HepG2 (cell line): ENCODE data around the gene SH2D3A. TPM values are rescaled to one million over a fixed set of nuclear protein-coding genes. Genes with fewer than 3 reads are reported as not detected.

Experiments used
- ATAC-seq: fragments of 200-7000 bp; cut with Tn5 transposase; 3 replicates; pipeline ENCODE4 v1.9.1; 2020; ENCODE audit warnings: mild to moderate bottlenecking, moderate library complexity
- BruUV-seq: library from RNA; stranded (reverse); fragments of 400-500 nt; replicated peaks from 2 replicates; lab custom pipeline; 2021; lab: Mats Ljungman, UMichigan
- CTCF ChIA-PET: fragments of 300-600 bp; formaldehyde crosslinking; extraction: SDS; loops from one replicate; lab custom pipeline; 2021; ENCODE audit warnings: low total read pairs, inconsistent platforms, low intra/inter-chr PET ratio; lab: Yijun Ruan, JAX
- POLR2A ChIA-PET: fragments of 350-600 bp; sonication (Branson Sonifier 250); formaldehyde crosslinking; loops from one replicate; lab custom pipeline; 2020; ENCODE audit warnings: antibody characterized with exemption, inconsistent platforms; lab: Yijun Ruan, JAX
- DNase-seq: peaks from one replicate; pipeline ENCODE4 v3.0.0-alpha.2; 2015; ENCODE audit warnings: low spot score
- FAIRE-seq: peaks from 3 replicates; lab custom pipeline; 2011; peaks lifted over from hg19 to GRCh38; lab: Jason Lieb, UNC
- H2AFZ ChIP-seq: one replicate; pipeline ENCODE4 v1.6.1; 2011; ENCODE audit warnings: low read length, inconsistent platforms
- H3K27ac ChIP-seq: fragments of 300-600 bp; 3 replicates; pipeline ENCODE4 v1.8.0; 2011; ENCODE audit warnings: mixed run types, mild to moderate bottlenecking, mixed read lengths, low read length, inconsistent platforms; ENCODE audit not compliant: insufficient read depth; ENCODE audit errors: extremely low read length
- H3K27me3 ChIP-seq, 2 experiments: fragments of 200-600 bp in 1 of 2; 2 replicates in 1 of 2; 3 replicates in 1 of 2; pipeline versions ENCODE4 v1.6.0 to v1.8.0; 2011; ENCODE audit warnings: low read length in 2 of 2, mild to moderate bottlenecking in 2 of 2, moderate library complexity in 2 of 2, inconsistent platforms in 1 of 2; ENCODE audit not compliant: insufficient read depth in 2 of 2, control insufficient read depth in 1 of 2
- H3K36me3 ChIP-seq, 2 experiments: fragments of 200-600 bp in 1 of 2; replicated peaks in 1 of 2; 2 replicates in 1 of 2; 3 replicates in 1 of 2; pipeline versions ENCODE4 v1.5.1 to v1.8.0; 2011; ENCODE audit warnings: low read length in 2 of 2, inconsistent platforms in 1 of 2; ENCODE audit not compliant: insufficient read depth in 2 of 2, control insufficient read depth in 1 of 2
- H3K4me1 ChIP-seq: 2 replicates; pipeline ENCODE4 v1.5.1; 2012; ENCODE audit warnings: low read length, inconsistent platforms; ENCODE audit not compliant: insufficient read depth
- H3K4me2 ChIP-seq: 2 replicates; pipeline ENCODE4 v1.6.0; 2011; ENCODE audit warnings: low read depth, low read length, inconsistent platforms
- H3K4me3 ChIP-seq, 3 experiments: fragments of 200-600 bp in 1 of 3; sonication (generic), shearing (Covaris generic) in 1 of 3; replicated peaks in 1 of 3; 2 replicates each; pipeline ENCODE4 v1.5.1; 2011 to 2016; ENCODE audit warnings: low read length in 3 of 3, inconsistent platforms in 2 of 3, low read depth in 2 of 3, mild to moderate bottlenecking in 2 of 3, control low read depth in 1 of 3, mixed read lengths in 1 of 3; ENCODE audit not compliant: insufficient read depth in 1 of 3
- H3K79me2 ChIP-seq: one replicate; pipeline ENCODE4 v1.6.1; 2011; ENCODE audit warnings: low read length, inconsistent platforms; ENCODE audit not compliant: insufficient read depth
- H3K9ac ChIP-seq: 2 replicates; pipeline ENCODE4 v1.6.0; 2011; ENCODE audit warnings: mild to moderate bottlenecking, low read depth, low read length, inconsistent platforms; ENCODE audit not compliant: insufficient read depth
- H3K9me3 ChIP-seq: 2 replicates; pipeline ENCODE4 v1.5.1; 2012; ENCODE audit warnings: mild to moderate bottlenecking, low read length
- H4K20me1 ChIP-seq: 2 replicates; pipeline ENCODE4 v1.6.0; 2011; ENCODE audit warnings: inconsistent platforms, mild to moderate bottlenecking, low read length, moderate library complexity; ENCODE audit not compliant: insufficient read depth
- CREM ChIP-seq, 2 experiments: sonication (generic) in 1 of 2; formaldehyde crosslinking in 1 of 2; IDR thresholded peaks; 2 replicates each; pipeline versions ENCODE4 v1.4.0 to v1.6.1; 2016 to 2020; ENCODE audit warnings: antibody characterized with exemption in 1 of 2, mild to moderate bottlenecking in 1 of 2, missing genetic modification reagents in 1 of 2
- HIVEP1 ChIP-seq: sonication (generic); formaldehyde crosslinking; IDR thresholded peaks from 2 replicates; pipeline ENCODE4 v1.4.0; 2020; ENCODE audit warnings: mild to moderate bottlenecking, missing genetic modification reagents
- LCORL ChIP-seq, 2 experiments: fragments of 450-650 bp in 1 of 2; sonication (generic) in 1 of 2; formaldehyde crosslinking in 1 of 2; IDR thresholded peaks; 2 replicates each; pipeline versions ENCODE4 v1.5.0 to v1.6.1; 2017 to 2020; ENCODE audit warnings: antibody characterized with exemption in 1 of 2, missing genetic modification reagents in 1 of 2
- MXI1 ChIP-seq: IDR thresholded peaks from 3 replicates; pipeline ENCODE4 v1.6.1; 2012; ENCODE audit warnings: low read depth, low read length, inconsistent platforms, borderline replicate concordance
- SOX13 ChIP-seq, 3 experiments: fragments of 450-650 bp in 1 of 3; sonication (generic) in 1 of 3; formaldehyde crosslinking in 1 of 3; IDR thresholded peaks in 2 of 3; conservative IDR thresholded peaks in 1 of 3; 2 replicates each; pipeline versions ENCODE4 v1.5.0 to v1.6.1; 2016 to 2020; ENCODE audit warnings: antibody characterized with exemption in 1 of 3, mild to moderate bottlenecking in 1 of 3, missing compliant biosample characterization in 1 of 3, missing genetic modification reagents in 1 of 3, moderate library complexity in 1 of 3
- SOX6 ChIP-seq, 2 experiments: fragments of 450-650 bp in 1 of 2; sonication (generic) in 1 of 2; formaldehyde crosslinking in 1 of 2; IDR thresholded peaks; 2 replicates each; pipeline versions ENCODE4 v1.4.0 to v1.6.1; 2017 to 2020; ENCODE audit warnings: antibody characterized with exemption in 1 of 2, mild to moderate bottlenecking in 1 of 2, missing genetic modification reagents in 1 of 2
- SRSF1 ChIP-seq: fragments of 200-400 bp; formaldehyde crosslinking; optimal IDR thresholded peaks from 2 replicates; pipeline ENCODE3; 2017; ENCODE audit warnings: mild to moderate bottlenecking, low read depth, low read length, moderate library complexity
- ZC3H13 ChIP-seq: sonication (generic); formaldehyde crosslinking; IDR thresholded peaks from 2 replicates; pipeline ENCODE4 v1.8.1; 2023; ENCODE audit warnings: mild to moderate bottlenecking, missing genetic modification reagents, moderate library complexity
- ZEB1 ChIP-seq: IDR thresholded peaks from 2 replicates; pipeline ENCODE4 v1.6.1; 2012; ENCODE audit warnings: mild to moderate bottlenecking, low read depth, inconsistent platforms; ENCODE audit not compliant: insufficient replicate concordance
- ZMAT3 ChIP-seq: sonication (generic); formaldehyde crosslinking; conservative IDR thresholded peaks from 2 replicates; pipeline ENCODE4 v1.7.0; 2021; ENCODE audit warnings: missing genetic modification reagents
- ZNF230 ChIP-seq: sonication (generic); formaldehyde crosslinking; IDR thresholded peaks from 2 replicates; pipeline ENCODE4 v1.4.0; 2020; ENCODE audit warnings: mild to moderate bottlenecking, missing genetic modification reagents
- ZNF34 ChIP-seq: sonication (generic); formaldehyde crosslinking; IDR thresholded peaks from 2 replicates; pipeline ENCODE4 v1.4.0; 2020; ENCODE audit warnings: mild to moderate bottlenecking, missing genetic modification reagents, borderline replicate concordance
- ZNF430 ChIP-seq: sonication (generic); formaldehyde crosslinking; IDR thresholded peaks from 2 replicates; pipeline ENCODE4 v1.9.0; 2021; ENCODE audit warnings: mild to moderate bottlenecking, missing genetic modification reagents
- ZNF484 ChIP-seq: sonication (generic); formaldehyde crosslinking; IDR thresholded peaks from 2 replicates; pipeline ENCODE4 v1.5.1; 2020; ENCODE audit warnings: mild to moderate bottlenecking, low read depth, missing genetic modification reagents, borderline replicate concordance
- ZNF563 ChIP-seq: sonication (generic); formaldehyde crosslinking; IDR thresholded peaks from 2 replicates; pipeline ENCODE4 v1.8.0; 2022; ENCODE audit warnings: mild to moderate bottlenecking, moderate library complexity, missing genetic modification reagents
- ZNF567 ChIP-seq: sonication (generic); formaldehyde crosslinking; IDR thresholded peaks from 2 replicates; pipeline ENCODE4 v1.8.1; 2023; ENCODE audit warnings: mild to moderate bottlenecking, missing genetic modification reagents, borderline replicate concordance
- WGBS: methylation state at CpG from one replicate; pipeline ENCODE4 v1.1.6; 2017; ENCODE audit warnings: low lambda C conversion rate; 5-methylcytosine and 5-hydroxymethylcytosine counted together
- in situ Hi-C: cut with HindIII; loops from 2 replicates; pipeline ENCODE4 v1.10.0; 2017; ENCODE audit warnings: low pct_unique_long_range_greater_than_20kb; ENCODE audit not compliant: extremely low pct_ligation_motif_present
- intact Hi-C: fragments of 100-400 bp; cut with micrococcal nuclease; formaldehyde crosslinking; loops from one replicate; pipeline ENCODE4 v1.10.0; 2022; ENCODE audit not compliant: unreplicated experiment
- polyA plus RNA-seq, 8 experiments: library from polyadenylated mRNA; depleted of rRNA in 3 of 8; stranded (reverse) in 7 of 8; unstranded in 1 of 8; fragments of >200 nt; fragmentation: Illumina TruSeq in 4 of 8; extraction: Trizol in 4 of 8; gene quantifications; 2 replicates each; pipeline versions ENCODE4 v1.2.1 to v1.2.3, GENCODE V29; 2011 to 2016; ENCODE audit warnings: low read depth in 4 of 8, missing spikeins in 1 of 8, mixed read lengths in 1 of 8; ENCODE audit not compliant: insufficient read depth in 1 of 8
- total RNA-seq, 5 experiments: library from RNA; depleted of rRNA; stranded (reverse); fragments of >200 nt; fragmentation: Illumina TruSeq; extraction: Trizol; gene quantifications; 2 replicates each; pipeline ENCODE4 v1.2.3, GENCODE V29; 2016; ENCODE audit warnings: low read depth in 1 of 5
- TF ChIP-seq, protein P1 (sequence below): sonication (generic); formaldehyde crosslinking; IDR thresholded peaks from 2 replicates; pipeline ENCODE4 v1.5.1; 2020; ENCODE audit warnings: missing genetic modification reagents, mild to moderate bottlenecking, borderline replicate concordance

The SH2D3A gene
- total and polyA plus RNA-seq, 2 of the 13 experiments (the other 11 are each of a cell fraction or from before 2014, with no cell fraction given): 1.0 to 2.2 TPM

- no peak for TF ChIP-seq SOX6 (IDR thresholded peaks at IDR 0.05)
- TF ChIP-seq SOX6 (CRISPR knock-in tag; IDR thresholded peaks at IDR 0.05): peak; percentile 21; the same call in 1 of the 2 replicates
- TF ChIP-seq ZNF567 (CRISPR knock-in tag): no peak
- 0 out of 2 replicates have a peak, but pooled peaks have one; percentile 14 for TF ChIP-seq ZNF563 (CRISPR knock-in tag)
- TF ChIP-seq ZC3H13: 0 out of 2 replicates have a peak, but pooled peaks have one; percentile 63
- no peak for TF ChIP-seq SRSF1
- TF ChIP-seq ZNF34 (CRISPR knock-in tag): 0 out of 2 replicates have a peak, but pooled peaks have one; percentile 57
- no peak for TF ChIP-seq ZEB1
- no peak for TF ChIP-seq ZNF484 (CRISPR knock-in tag)
- TF ChIP-seq MXI1: no peak
- peak; percentile 38; the same call in 1 of the 2 replicates for TF ChIP-seq ZMAT3 (CRISPR knock-in tag)
Measured at GRCh38 chr19:6736917-6737283, 30.3 kb downstream of the SH2D3A start (continued).

- Histone ChIP-seq H3K4me3 (peak overlapping the region; percentile 81 to 90 (median 87)), H3K4me2 (peak overlapping the region; percentile 87), H3K36me3 (peaks cover 0 to 2% of the 10 kb centered on the region in 2 experiments; a peak in 2 of 5 replicates), H3K9me3 (no peaks in the 10 kb centered on the region), H2AFZ (no peak overlapping the region), H3K4me1 (peaks cover 46% of the 10 kb centered on the region), H3K27ac (peak overlapping the region; percentile 89), H4K20me1 (peaks cover 5% of the 10 kb centered on the region; the same call in 1 of the 2 replicates), H3K9ac (peak overlapping the region; percentile 90), H3K79me2 (peaks cover 27% of the 10 kb centered on the region), H3K27me3 (no peaks in the 10 kb centered on the region; a peak in 1 of 5 replicates)
- DNase-seq: peak; percentile 81
- peak; percentile 47 for ATAC-seq
- in situ Hi-C loops (loop anchor here (5.0 kb wide), 1 partner anchor 126 kb away; no protein-coding TSS in a partner anchor), intact Hi-C loops (loop anchor here (2.0 to 10.0 kb wide), 2 partner anchors 16 to 1138 kb away; partner anchors contain the start of genes C3 and PRR36)
- no TSS peak for BruUV-seq
- CTCF ChIA-PET: interaction anchor here (3.1 to 3.4 kb wide), 2 partner anchors 33 to 127 kb away, joined by 17 to 31 read pairs; no protein-coding TSS in a partner anchor
- WGBS: 37% methylated on average over 15 of the region's 25 CpGs
- peak; percentile 71 for FAIRE-seq
- POLR2A ChIA-PET: interaction anchor here (0.6 to 5.4 kb wide), 9 partner anchors 8 to 143 kb away, joined by 3 to 278 read pairs (median 4); partner anchors contain the start of gene C3
- TF ChIP-seq ZNF430 (0 out of 2 replicates have a peak, but pooled peaks have one; percentile 40), SOX13 (IDR thresholded peaks at IDR 0.05) (no peak), SOX13 (CRISPR knock-in tag; conservative IDR thresholded peaks at IDR 0.05 in 1 of 2, IDR thresholded peaks at IDR 0.05 in 1 of 2) (peak in 1 of 2 experiments; percentile 13; a peak in 1 of 4 replicates), ZNF230 (0 out of 2 replicates have a peak, but pooled peaks have one; percentile 23), CREM (IDR thresholded peaks at IDR 0.05) (peak; percentile 18; the same call in 1 of the 2 replicates), CREM (CRISPR knock-in tag; IDR thresholded peaks at IDR 0.05) (no peak), HIVEP1 (no peak), LCORL (IDR thresholded peaks at IDR 0.05) (no peak), LCORL (CRISPR knock-in tag; IDR thresholded peaks at IDR 0.05) (0 out of 2 replicates have a peak, but pooled peaks have one; percentile 20)
- TF ChIP-seq, protein P1, sequence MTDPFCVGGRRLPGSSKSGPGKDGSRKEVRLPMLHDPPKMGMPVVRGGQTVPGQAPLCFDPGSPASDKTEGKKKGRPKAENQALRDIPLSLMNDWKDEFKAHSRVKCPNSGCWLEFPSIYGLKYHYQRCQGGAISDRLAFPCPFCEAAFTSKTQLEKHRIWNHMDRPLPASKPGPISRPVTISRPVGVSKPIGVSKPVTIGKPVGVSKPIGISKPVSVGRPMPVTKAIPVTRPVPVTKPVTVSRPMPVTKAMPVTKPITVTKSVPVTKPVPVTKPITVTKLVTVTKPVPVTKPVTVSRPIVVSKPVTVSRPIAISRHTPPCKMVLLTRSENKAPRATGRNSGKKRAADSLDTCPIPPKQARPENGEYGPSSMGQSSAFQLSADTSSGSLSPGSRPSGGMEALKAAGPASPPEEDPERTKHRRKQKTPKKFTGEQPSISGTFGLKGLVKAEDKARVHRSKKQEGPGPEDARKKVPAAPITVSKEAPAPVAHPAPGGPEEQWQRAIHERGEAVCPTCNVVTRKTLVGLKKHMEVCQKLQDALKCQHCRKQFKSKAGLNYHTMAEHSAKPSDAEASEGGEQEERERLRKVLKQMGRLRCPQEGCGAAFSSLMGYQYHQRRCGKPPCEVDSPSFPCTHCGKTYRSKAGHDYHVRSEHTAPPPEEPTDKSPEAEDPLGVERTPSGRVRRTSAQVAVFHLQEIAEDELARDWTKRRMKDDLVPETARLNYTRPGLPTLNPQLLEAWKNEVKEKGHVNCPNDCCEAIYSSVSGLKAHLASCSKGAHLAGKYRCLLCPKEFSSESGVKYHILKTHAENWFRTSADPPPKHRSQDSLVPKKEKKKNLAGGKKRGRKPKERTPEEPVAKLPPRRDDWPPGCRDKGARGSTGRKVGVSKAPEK: 0 out of 2 replicates have a peak, but pooled peaks have one; percentile 54
Measured at GRCh38 chr19:6736169-6736916, 30.9 kb downstream of the SH2D3A start.
